Tongue (tissue), 2 donors: ENCODE results near the gene TPPP3. TPM values are rescaled to one million over a fixed set of nuclear protein-coding genes. Genes with fewer than 3 reads are reported as not detected.

Experiments used
- DNase-seq: peaks from one replicate; pipeline ENCODE4 v3.0.0-alpha.2; 2015
- total RNA-seq: library from RNA; depleted of rRNA; stranded (reverse); fragments of >200 nt; gene quantifications from one replicate; pipeline ENCODE4 v1.2.3, GENCODE V29; 2014

Gene TPPP3
- 135 TPM for total RNA-seq

GRCh38 chr16:67393111-67393787, at the start of gene TPPP3:
TSS of gene TPPP3 (minus strand) at chr16:67393498. CDS start at chr16:67391111, 2,387 bp downstream.
- peak; percentile 96 for DNase-seq

- DNase-seq, result no peak
Observed at GRCh38 chr16:67442581-67443255, 49.4 kb upstream of the TPPP3 start.

- DNase-seq, result peak; percentile 88
Observed at GRCh38 chr16:67441907-67442306, 48.6 kb upstream of the TPPP3 start.

- peak; percentile 92 for DNase-seq
Observed at GRCh38 chr16:67441271-67441753, 48.0 kb upstream of the TPPP3 start.

- DNase-seq, result no peak
Observed at GRCh38 chr16:67438824-67439393, 45.6 kb upstream of the TPPP3 start.

GRCh38 chr16:67438098-67438791, 44.9 kb upstream of the TPPP3 start:
- DNase-seq, result no peak

- DNase-seq, result no peak
Observed at GRCh38 chr16:67437513-67437912, 44.2 kb upstream of the TPPP3 start.

- DNase-seq, result no peak
Observed at GRCh38 chr16:67436640-67437193, 43.4 kb upstream of the TPPP3 start.

- no peak for DNase-seq
Observed at GRCh38 chr16:67435758-67436164, 42.5 kb upstream of the TPPP3 start.

- DNase-seq, result no peak
Observed at GRCh38 chr16:67433131-67433719, 39.9 kb upstream of the TPPP3 start.

GRCh38 chr16:67432506-67432890, 39.2 kb upstream of the TPPP3 start:
- DNase-seq, result no peak

GRCh38 chr16:67431775-67432505, 38.6 kb upstream of the TPPP3 start:
- no peak for DNase-seq

GRCh38 chr16:67430977-67431774, 37.9 kb upstream of the TPPP3 start, which contains the start of gene HSD11B2:
TSS of gene HSD11B2 (plus strand) at chr16:67431121. CDS start at chr16:67431249, 128 bp downstream.
- peak; percentile 78 for DNase-seq

GRCh38 chr16:67430504-67430976, 37.2 kb upstream of the TPPP3 start:
- DNase-seq, result no peak

- no peak for DNase-seq
Observed at GRCh38 chr16:67429799-67430503, 36.7 kb upstream of the TPPP3 start.

- no peak for DNase-seq
Observed at GRCh38 chr16:67429053-67429798, 35.9 kb upstream of the TPPP3 start.

- DNase-seq, result peak; percentile 79
Observed at GRCh38 chr16:67428146-67428731, 34.9 kb upstream of the TPPP3 start.

GRCh38 chr16:67426950-67427349, 33.7 kb upstream of the TPPP3 start:
- DNase-seq, result no peak
